T follicular helper cell (primary cell): ENCODE measurements around the gene FIBP.

Experiments
- DNase-seq: peaks from one replicate; pipeline ENCODE4 v3.0.0-alpha.2; 2020; ENCODE audit warnings: low read depth

The FIBP gene

DNA sequence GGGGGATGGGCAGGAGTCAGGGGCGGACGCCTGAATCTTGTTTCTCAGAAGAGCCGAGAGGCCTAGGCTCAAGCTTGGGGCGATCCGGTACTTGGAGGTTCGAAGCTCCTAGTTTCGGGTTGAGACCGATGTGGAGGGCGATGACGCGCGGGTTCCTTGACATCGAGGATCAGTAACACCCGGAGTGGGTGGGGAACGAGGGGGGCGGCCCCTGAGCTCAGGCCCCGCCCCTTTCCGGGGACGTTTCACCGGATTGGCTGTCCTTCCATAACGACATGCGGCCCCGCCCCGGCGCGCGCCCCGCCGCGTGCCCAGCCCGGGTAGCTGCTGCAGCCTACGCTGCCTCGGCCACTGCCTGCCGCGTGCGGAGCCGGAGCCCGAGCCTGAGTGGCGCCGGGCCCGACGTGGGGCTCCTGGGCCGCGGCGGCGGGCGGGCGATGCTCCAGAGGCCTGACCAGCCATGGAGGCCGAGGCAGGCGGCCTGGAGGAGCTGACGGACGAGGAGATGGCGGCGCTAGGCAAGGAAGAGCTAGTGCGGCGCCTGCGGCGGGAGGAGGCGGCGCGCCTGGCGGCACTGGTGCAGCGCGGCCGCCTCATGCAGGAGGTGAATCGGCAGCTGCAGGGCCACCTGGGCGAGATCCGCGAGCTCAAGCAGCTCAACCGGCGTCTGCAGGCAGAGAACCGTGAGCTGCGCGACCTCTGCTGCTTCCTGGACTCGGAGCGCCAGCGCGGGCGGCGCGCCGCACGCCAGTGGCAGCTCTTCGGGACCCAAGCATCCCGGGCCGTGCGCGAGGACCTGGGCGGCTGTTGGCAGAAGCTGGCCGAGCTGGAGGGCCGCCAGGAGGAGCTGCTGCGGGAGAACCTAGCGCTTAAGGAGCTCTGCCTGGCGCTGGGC lies 2.3 kb upstream of the FIBP start, which contains the start of gene CCDC85B:
Gene CCDC85B, plus strand, starts transcription at position 350 of the 895 bp plus-strand sequence. Its CDS starts 111 bp downstream, at position 461.
- peak; percentile 98 for DNase-seq

DNA sequence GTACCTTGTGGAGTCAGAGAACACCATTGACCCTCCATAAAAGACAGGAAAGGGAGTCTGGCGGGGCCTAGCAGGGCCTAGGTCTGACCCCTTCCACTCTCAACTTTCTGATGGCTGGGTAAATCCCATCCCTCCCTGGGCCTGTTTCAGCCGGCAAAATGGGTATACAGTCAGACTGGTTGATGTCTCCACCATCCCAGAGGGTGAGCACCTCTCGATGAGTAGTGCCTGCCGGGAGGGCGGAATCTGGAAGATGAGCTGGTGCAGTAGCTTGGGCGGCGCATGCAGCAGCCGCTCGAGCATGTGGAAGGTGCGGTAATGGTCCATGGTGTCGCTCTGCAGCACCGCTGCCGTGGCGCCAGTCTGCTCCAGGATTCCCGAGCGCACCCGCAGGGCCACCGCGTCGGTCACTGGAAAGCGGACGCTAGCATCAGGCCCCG lies 528 bp downstream of the FIBP start:
- no peak for DNase-seq

DNA sequence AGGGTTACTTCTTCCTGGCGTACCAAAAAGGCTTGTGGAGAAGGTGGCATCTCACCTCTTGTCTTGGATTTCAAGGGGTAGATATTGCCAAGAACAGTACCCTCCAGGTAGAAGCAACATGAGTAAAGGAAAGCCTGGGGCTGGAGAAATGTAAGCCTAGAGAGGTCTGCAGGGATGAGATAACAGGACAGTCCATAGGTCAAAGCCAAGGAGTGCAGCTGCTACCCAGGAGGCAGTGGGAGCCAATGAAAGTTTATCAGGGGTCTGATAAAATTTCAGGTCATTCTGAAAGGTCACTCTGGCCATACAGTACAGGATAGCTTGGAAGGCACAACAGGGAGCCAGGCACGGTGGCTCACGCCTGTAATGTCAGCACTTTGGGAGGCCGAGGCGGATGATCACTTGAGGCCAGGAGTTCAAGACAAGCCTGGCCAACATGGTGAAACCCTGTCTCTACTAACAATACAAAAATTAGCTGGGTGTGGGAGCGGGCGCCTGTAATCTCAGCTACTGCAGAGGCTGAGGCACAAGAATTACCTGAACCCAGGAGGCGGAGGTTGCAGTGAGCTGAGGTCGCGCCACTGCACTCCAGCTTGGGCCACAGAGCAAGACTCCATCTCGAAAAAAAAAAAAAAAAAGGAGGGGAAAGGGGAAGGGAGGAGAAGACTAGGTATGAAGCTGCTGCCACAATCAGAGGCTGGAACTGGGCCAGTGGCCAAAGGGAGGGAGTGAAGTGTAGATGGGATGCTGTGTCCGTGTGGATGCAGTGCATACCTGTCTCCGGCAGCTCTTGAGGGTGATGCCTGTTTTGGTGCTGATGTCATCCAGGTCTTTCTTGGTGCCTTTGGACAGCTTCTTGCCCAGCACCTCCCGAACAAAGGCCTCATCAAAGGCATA lies 1.2 kb downstream of the FIBP start:
- DNase-seq = no peak

DNA sequence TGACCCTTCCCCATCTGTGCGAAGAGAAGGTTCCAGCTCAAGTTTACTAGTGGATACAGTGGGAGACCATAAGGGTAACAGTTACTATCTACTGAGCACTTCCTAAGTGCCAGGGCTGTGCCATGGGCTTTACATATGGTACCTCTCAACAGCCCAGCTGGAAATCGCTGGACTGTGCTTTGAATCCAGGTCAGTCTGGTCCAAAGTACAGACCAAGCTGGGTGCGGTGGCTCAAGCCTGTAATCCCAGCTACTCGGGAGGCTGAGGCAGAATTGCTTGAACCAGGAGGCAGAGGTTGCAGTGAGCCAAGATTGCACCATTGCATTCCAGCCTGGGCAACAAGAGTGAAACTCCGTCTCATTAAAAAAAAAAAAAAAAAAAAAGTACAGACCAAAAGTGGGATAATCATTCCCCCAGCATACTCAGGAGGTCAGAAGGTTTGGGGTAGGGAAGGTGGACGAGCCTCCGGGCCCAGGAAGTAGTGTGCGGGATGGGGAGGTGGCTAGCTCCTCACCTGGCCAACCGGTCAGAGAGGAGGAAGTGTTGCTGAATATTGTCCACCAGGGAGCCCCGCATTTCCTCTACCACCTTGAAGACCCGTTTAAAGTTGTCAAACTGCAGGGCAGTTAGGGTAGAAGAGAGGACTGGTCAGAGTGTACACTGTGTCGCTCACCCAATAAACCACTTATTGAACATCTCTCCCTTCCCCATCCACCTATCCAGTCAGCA lies 2.3 kb downstream of the FIBP start:
- no peak for DNase-seq

DNA sequence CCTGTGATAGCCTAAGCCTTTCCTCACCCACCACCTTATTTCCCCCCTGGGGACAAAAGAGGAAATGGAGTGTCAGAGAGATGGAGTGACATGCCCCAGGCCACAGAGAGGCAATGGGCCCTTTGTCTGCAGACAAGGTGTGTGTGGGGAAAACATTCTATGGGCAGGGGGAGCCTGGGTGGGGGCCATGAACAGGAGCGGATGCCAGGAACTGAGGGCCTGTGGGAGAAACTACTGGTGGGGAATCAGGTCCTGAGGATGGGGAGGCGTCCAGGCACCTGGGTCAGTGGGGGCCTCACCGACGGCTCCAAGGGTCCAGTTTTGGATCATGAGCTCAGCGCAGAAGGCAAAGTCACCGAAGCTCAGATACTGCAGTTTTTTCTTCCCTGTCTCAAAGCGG lies 3.0 kb downstream of the FIBP start:
- DNase-seq = no peak

DNA sequence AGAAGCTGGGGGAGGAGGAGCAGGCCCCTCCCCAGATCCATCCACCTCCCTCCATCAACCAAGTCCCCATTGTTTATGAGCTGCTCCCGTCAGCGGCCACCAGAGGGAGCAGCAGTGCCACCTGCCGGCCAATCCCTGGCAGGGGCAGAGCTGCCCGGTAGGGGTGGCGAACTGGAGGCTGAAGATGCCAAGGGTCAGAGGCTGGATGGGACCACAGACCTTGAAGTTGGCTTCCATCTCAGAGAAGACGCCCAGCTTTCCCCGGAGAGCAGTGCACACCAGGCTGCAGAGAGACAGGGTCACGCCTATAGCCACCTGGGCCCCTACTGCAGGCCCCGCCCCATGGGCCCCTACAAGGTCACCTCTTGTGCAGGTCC lies 3.6 kb downstream of the FIBP start:
- peak; percentile 75 for DNase-seq

DNA sequence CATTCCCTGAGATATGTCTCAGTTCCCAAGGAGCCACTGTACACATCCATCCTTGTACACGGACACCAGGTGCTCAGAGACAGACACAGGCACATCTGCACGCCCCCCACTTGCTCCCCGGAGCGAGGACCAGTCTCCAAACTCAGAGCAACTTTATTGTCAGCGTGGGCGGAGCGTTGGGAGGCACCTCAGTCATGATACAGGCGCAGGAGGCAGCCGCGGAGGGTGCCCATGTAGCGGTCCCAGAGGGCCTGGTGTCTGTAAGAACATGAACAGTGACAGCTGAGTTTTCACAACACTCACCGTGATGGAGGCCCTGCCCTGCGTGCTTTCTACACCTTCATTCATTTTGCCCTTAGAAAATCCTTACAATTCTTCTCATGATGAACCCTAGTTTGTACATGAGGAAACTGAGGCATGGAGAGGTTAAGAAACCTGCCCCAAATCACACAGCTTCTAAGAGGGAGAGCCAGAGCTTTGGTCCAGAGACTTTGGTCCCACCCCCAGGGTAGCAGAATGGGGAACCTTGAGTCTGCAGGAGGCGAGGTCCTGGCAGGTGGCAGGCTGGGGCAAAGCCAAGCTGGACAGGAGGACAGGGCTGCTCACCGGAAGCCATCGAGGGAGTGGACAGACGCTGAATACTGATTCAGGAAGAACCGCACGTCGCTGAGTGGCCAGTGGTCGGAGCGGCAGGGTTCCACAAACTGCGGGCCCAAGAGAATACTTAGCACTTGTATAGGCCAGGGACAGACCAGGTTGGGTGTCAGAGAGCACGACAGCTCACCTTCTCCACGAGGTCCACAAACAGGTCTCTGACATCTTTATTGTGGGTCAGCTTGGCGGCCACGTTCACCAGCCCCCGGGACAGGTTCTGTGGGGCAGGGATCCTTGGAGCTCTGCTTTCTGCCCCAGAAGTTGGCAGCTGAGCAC lies 4.2 kb downstream of the FIBP start:
- DNase-seq = no peak

DNA sequence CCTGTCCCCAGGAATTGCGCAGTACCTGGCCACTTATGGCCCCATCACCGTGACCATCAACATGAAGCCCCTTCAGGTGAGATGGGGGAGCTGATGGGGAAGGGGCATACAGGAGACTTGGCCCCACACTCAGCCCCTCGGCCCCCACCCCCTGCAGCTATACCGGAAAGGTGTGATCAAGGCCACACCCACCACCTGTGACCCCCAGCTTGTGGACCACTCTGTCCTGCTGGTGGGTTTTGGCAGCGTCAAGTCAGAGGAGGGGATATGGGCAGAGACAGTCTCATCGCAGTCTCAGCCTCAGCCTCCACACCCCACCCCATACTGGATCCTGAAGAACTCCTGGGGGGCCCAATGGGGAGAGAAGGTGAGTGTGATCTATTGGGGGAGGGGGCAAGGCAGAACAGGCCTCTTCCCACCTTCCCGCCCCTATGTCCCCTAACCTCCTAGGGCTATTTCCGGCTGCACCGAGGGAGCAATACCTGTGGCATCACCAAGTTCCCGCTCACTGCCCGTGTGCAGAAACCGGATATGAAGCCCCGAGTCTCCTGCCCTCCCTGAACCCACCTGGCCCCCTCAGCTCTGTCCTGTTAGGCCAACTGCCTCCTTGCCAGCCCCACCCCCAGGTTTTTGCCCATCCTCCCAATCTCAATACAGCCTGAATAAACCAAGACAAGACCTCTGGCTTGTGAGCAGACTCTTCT lies 5.1 kb downstream of the FIBP start:
- DNase-seq = no peak

DNA sequence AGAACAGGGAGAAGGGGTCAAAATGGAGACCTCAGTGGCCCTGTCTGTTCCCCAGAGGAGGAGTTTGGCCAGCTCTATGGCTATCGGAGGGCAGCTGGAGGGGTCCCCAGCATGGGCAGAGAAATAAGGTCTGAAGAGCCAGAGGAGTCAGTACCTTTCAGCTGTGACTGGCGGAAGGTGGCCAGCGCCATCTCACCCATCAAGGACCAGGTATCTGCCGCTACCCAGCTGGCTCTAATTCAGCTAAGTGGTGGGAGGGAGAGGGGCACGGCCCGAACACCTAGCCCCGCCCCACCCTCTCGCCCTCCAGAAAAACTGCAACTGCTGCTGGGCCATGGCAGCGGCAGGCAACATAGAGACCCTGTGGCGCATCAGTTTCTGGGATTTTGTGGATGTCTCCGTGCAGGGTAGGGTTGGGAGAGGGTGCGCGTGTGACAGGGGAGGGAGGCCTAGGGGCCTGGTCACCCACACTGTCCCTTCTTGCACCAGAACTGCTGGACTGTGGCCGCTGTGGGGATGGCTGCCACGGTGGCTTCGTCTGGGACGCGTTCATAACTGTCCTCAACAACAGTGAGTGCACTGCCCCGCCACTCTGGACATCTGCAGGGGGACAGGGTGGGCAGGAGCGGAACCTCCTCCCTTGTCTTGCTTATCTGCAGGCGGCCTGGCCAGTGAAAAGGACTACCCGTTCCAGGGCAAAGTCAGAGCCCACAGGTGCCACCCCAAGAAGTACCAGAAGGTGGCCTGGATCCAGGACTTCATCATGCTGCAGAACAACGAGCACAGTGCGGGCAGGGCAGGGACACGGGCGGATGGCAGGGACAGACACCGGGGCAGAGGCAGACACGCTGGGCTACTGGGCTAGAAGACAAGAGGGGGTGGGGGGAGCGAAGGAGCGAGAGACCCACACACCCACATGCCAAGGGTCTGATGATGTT lies 5.9 kb downstream of the FIBP start:
- no peak for DNase-seq

DNA sequence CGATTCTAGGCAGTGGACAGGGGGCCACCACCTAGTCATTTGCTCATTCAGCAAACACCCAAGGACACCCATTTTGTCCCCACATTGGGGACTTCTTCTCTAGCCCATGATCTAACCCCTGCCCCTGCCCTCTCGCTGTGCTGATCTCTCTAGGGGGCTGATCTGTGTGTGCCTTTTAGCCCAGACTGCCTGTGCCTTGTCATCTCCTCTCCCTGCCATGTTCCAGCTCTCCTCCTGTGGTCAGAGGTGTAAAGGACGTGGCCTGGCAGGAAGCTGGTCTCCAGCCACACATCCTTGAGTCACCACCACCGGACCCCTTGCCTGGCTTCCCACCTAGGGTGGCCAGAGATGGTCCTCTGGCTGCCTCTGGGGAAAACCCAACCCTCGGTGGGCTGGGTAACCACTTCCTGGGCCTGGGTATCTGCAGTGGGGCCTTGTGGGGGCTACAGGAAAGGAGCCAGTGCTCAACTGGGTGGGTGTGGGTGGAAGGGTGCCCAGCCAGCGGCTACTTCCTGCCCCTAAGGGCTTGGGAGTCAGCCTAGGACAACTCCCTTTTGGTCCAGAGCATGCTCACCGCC lies 7.3 kb downstream of the FIBP start:
- no peak for DNase-seq

DNA sequence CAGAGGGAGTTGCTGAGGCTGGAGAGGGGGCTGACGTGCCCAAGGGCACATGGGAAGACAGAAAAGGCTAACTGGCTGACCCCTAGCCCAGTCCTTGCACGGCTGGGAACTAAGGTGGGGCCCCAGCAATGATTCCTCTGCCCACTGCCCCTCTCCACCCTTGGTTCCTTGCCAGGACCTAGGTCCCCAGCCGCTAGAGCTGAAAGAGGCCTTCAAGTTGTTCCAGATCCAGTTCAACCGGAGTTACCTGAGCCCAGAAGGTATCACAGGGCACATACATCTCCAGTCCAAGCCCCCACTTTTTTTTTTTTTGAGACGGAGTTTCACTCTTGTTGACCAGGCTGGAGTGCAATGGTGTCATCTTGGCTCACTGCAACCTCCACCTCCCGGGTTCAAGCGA lies 8.2 kb downstream of the FIBP start:
- no peak for DNase-seq

DNA sequence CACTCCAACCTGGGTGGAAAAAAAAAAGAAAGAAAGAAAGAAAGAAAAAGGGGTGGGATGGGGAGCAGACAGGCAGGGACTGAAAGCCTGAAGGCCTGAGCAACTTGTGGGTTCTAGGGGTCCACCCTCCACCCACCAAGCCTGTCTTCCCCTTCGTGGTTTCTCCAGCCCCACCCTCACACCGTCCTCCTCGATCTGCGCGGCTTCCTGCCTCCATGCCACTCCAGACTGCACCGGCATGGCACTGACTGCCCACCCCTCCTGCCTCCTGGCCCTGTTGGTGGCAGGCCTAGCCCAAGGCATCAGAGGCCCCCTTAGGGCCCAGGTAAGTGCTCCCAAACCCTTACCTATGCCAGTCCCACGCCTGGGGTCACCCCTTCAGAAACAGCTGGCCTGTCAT lies 8.7 kb downstream of the FIBP start, which contains the start of gene CTSW:
Gene CTSW, plus strand, starts transcription at position 221 of the 400 bp plus-strand sequence. Its CDS starts 18 bp downstream, at position 239.
- DNase-seq = no peak

DNA sequence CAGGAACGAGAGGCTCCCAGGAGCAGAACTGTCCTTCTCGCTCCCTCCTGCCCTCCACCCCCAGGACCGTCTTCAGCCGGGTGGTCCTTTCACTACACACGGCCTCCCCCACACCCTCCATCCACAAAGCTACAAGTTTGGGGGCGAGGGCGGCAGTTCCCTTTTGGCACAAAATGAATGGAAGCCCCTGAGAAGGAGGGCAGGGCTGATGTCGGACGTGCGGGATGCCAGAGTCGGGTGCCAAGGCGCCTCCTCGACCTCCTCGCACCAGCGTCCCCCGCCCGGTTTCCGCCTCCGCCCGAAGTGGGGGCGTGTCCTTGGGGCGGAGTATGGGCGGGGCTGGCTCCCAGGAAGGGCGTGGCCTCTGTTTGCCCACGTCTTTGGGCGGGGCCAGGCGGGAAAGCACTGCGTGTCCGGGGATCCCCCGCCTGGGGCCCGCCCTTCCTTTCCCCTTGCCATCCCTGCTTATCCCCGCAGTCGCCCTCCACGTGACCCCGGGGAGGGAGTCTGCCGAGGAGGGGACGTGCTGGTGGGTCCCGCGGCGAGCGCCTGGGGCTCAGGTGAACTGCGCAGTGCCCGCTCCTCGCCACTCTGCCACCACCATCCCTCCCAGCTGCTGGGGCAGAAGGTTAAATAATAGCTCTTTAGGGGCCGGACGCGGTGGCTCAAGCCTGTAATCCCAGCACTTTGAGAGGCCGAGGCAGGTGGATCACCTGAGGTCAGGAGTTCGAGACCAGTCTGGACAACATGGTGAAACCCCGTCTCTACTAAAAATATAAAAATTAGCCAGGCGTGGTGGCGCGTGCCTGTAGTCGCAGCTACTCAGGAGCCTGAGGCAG lies 14.7 kb downstream of the FIBP start:
- DNase-seq = peak; percentile 93

DNA sequence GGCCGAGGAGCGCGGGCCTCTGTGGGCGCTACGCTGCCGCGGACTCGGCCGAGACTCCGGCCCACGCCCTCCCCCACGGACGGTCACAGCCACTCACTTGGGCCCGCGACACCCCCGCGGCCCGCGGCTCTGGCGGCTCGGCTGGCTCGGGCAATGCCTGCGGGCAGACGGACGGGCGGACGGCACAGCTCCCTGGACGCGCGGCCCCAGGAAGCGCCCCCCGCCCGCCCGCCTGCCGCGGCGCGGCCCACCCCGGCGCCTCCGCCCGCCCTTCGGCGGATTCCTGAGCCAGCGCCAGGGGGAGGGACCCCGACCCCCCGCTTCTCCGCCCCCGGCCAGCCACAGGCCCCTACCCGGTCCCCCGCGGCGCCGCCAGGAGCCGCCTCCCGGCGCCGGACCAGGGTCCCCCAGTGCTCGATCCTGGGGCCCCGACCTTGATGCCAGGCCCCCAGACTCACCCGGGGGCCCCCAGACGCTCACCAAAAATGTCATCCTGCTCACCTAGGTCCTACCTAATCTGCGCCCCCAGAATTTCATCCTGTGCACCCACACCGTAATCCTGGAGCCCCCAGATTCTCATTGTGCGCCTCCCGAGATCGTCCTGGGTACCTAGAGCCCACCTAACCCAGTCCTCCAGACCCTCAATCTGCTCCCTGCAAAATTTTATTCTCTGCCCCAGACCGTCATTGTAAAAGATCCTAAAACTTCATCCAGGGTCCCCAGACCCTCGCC lies 15.5 kb downstream of the FIBP start, which contains the start of gene EFEMP2:
Gene EFEMP2, minus strand, starts transcription at position 215 of the 732 bp plus-strand sequence. CDS start 446 bp downstream, outside the sequence.
- DNase-seq = no peak

DNA sequence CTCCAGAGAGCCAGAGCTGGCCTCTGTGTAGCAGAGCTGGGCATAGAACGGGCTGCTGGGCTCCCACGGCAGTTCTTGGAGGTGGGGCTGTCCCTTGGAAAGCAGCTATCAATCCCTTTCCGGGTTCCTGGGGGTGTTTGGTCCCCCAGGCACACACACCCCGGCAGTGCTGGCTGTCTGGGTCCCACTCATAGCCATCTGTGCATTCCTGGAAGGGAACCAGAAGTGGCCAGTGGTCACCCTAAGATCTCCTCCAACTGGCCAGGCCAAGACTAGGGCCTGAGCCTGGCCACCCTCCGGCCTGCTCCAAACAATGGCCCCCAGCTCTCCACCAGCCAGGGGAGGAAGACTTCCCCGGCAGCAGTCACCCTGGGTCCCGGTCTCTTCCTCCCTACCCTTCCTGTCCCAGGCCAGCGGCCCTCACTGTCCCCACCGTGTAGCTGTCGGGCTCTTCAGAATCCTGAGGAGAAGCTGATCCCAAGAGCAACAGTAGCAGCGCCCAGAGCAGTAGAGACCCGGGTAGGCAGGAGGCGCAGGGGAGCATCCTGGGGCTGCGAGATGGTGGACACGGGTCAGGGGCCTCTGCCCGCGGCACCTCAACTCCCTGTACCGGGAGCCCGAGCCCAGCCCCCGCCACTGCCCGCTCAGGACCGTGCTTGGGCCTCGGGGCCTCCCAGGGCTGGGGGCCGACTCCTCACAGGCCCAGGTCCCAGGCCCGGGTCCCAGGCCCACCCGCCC lies 16.3 kb downstream of the FIBP start:
- DNase-seq = no peak
